ENCODE data around the gene TTC3. TPM values are rescaled to one million over a fixed set of nuclear protein-coding genes. Genes with fewer than 3 reads are reported as not detected.
"Not testable (repeated sequence)": the region's sequence is repeated elsewhere in the genome, so short reads cannot be mapped to it uniquely, and the experiment has no call there.

The TTC3 gene
- total RNA-seq, 2 experiments from 2014 or later: 63.1 to 65.6 TPM

DNA sequence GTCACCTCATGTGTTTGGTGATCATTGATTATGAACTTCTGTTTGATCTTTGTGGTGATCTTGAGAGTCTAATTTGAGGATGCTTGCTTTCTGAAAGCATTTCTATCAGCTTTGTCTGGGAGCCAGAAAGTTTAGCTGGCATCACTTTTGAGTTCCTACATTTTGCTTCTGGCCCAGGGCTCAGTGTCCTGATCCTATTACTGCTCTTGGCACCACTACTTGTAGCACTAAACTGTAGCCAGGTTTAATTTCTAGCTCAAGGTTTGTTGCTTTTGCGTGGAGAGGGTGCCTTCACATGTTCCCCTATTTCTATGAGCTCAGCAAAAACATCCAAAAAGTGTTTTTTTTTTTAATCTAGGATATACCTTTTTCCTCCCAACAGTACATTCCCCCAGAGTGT is 9.3 kb downstream of the TTC3 start:
- Mint-ChIP-seq H3K27ac (no peak overlapping the region), H3K27me3 (no peaks in the 10 kb centered on the region), H3K4me3 (no peak overlapping the region), H3K36me3 (no peaks in the 10 kb centered on the region), H3K9me3 (peaks cover 2% of the 10 kb centered on the region), H3K4me1 (ENCODE audit: low read depth) (peaks cover 31% of the 10 kb centered on the region)
- ChIA-PET CTCF (interaction anchor here (1.0 to 1.1 kb wide), 2 partner anchors 52 to 73 kb away, joined by 3 to 4 read pairs; no protein-coding TSS in a partner anchor), POLR2A (no interaction called here)
- DNase-seq: no peak
- intact Hi-C loops (cut with micrococcal nuclease): no loop called here

DNA sequence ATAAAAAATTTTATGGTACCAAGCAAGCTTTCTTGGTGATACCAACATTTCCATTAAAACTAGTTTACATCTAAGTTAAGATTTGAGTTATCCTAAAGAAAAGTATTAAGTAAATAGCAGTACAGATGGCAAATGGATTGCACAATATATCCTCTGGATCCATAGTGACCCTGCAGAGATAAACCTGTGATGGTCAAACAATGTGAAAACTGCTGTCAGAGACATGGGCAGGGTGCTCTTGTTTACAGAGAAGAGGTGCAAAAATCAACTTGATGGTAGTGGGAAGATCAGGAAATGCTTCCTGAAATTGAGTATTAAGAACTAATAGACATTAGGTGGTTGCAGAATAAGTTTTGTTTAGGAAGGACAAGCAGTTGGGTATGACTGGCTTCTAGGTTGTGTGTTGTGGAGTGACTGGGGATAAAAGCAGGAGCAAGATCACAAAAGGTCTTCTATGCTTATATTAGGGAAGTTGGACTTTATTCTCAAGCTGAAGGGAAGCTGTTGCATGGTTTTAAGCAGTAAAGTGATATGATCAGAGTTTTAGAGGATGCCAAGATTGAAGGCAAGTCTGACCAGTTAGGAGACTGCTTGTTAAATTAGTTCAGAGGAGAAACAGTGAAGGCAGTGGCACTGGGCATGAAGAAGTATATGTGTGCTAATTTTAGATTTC is 9.9 kb downstream of the TTC3 start:
- ChIA-PET POLR2A (no interaction called here), CTCF (interaction anchor here (1.0 to 1.1 kb wide), 2 partner anchors 51 to 73 kb away, joined by 3 to 4 read pairs; no protein-coding TSS in a partner anchor)
- Mint-ChIP-seq H3K27ac (no peak overlapping the region), H3K27me3 (no peaks in the 10 kb centered on the region), H3K9me3 (peaks cover 2% of the 10 kb centered on the region), H3K4me3 (no peak overlapping the region), H3K36me3 (no peaks in the 10 kb centered on the region), H3K4me1 (ENCODE audit: low read depth) (peaks cover 25% of the 10 kb centered on the region)
- intact Hi-C loops (cut with micrococcal nuclease): no loop called here
- DNase-seq: no peak

DNA sequence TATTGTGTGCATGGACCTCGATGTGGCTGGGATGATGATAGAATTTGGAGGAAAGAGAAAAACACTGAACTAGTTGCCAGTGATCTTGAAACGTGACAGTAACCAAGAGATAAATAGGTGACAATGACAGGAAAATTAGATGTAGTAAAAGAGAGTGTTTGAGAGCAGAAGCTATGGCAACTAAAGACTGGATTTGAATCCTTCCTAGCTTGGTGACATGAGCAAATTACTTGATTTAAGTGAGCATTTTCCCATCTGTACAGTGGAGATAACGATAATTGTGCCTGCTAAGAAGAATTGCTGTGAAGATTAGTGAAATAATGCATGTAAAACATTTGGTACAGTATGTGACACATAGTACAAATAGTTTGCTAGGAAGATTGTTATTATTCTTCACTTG is 12.7 kb downstream of the TTC3 start:
- CTCF ChIA-PET: no interaction called here
- no peak overlapping the region for H3K4me3 Mint-ChIP-seq
- intact Hi-C loops (cut with micrococcal nuclease): no loop called here

DNA sequence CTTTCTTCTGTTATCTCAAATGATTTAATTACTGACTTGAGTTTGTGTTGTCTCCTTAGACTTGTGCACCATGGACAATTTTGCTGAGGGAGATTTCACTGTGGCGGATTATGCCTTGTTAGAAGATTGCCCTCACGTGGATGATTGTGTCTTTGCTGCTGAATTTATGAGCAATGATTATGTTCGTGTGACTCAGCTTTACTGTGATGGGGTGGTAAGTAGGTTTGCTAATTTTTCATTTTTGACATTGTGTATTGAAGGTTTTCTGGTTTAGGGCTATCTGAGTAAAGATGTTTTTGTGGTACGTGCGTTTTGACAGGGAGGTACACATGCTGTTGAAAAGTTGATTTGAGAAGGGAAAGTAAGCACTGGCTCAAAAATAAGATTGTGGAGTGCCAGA is 14.1 kb downstream of the TTC3 start:
- H3K4me1 Mint-ChIP-seq (ENCODE audit: low read depth): peaks cover 15% of the 10 kb centered on the region
- ChIA-PET CTCF (interaction anchor here (0.8 kb wide), 1 partner anchor 110 kb away, joined by 3 read pairs; no protein-coding TSS in a partner anchor), POLR2A (no interaction called here)
- no peaks in the 10 kb centered on the region for H3K9me3 Mint-ChIP-seq
- H3K27me3 Mint-ChIP-seq: no peaks in the 10 kb centered on the region
- peaks cover 11% of the 10 kb centered on the region for H3K36me3 Mint-ChIP-seq
- DNase-seq: no peak
- intact Hi-C loops (cut with micrococcal nuclease): no loop called here
- H3K27ac Mint-ChIP-seq: no peak overlapping the region
- H3K4me3 Mint-ChIP-seq: no peak overlapping the region

More for the DNA sequence above, 12.7 kb downstream of the TTC3 start:
- Mint-ChIP-seq H3K4me1 (ENCODE audit: low read depth) (peaks cover 18% of the 10 kb centered on the region), H3K27me3 (no peaks in the 10 kb centered on the region), H3K9me3 (no peaks in the 10 kb centered on the region), H3K27ac (no peak overlapping the region), H3K36me3 (peaks cover 7% of the 10 kb centered on the region)
- POLR2A ChIA-PET: no interaction called here
- no peak for DNase-seq

DNA sequence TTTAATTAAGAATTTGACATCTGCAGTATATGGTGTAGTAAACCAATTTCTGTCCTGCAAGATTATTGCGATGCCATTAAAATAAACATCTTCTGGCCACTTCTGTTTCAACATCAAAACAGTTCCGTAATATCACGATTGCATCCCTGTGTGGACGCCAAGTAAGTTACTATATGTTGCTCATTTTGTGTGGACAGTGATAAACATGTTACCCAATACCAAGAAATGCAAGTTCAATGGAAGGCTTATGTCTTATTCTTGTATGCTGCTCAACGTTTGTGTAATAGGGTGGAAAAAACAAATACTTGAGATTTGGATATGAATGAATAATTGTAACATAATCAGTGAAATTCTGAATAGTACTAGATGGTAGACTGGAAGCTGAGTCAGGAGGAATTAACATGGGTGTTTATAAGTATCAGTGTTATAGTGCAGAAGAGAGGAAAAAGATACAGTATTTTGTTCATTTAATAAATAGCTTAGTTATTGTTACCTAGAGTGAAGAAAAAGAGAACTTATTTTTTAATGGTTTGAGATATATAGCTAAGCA is 15.2 kb downstream of the TTC3 start:
- Mint-ChIP-seq H3K4me1 (ENCODE audit: low read depth) (peaks cover 9% of the 10 kb centered on the region), H3K27ac (no peak overlapping the region), H3K27me3 (no peaks in the 10 kb centered on the region), H3K36me3 (peaks cover 16% of the 10 kb centered on the region), H3K4me3 (no peak overlapping the region), H3K9me3 (no peaks in the 10 kb centered on the region)
- DNase-seq: no peak
- CTCF ChIA-PET: no interaction called here
- POLR2A ChIA-PET: no interaction called here
- intact Hi-C loops (cut with micrococcal nuclease): no loop called here

DNA sequence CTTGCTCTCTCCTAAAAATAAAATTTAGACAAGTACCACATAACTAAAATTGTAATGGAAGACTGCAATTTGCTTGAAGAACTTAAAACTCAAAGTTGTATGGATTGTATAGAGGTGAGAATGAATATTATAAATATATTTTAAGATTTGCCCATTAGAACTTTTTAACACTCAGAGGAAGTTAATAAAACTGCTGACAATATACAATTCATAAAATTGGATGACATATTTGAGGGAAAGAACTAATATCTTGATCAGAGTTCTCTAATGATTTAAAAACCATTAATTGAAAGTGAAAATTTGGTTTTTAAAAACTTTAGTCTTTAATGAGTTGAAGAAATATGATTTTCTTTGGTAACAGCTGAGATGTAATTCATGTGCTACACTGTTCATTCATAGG is 20.9 kb downstream of the TTC3 start:
- Mint-ChIP-seq H3K27me3 (no peaks in the 10 kb centered on the region), H3K4me1 (ENCODE audit: low read depth) (no peaks in the 10 kb centered on the region), H3K36me3 (peaks cover 32% of the 10 kb centered on the region), H3K9me3 (no peaks in the 10 kb centered on the region), H3K27ac (no peak overlapping the region), H3K4me3 (no peak overlapping the region)
- CTCF ChIA-PET: no interaction called here
- POLR2A ChIA-PET: no interaction called here
- no peak for DNase-seq
- intact Hi-C loops (cut with micrococcal nuclease): no loop called here

DNA sequence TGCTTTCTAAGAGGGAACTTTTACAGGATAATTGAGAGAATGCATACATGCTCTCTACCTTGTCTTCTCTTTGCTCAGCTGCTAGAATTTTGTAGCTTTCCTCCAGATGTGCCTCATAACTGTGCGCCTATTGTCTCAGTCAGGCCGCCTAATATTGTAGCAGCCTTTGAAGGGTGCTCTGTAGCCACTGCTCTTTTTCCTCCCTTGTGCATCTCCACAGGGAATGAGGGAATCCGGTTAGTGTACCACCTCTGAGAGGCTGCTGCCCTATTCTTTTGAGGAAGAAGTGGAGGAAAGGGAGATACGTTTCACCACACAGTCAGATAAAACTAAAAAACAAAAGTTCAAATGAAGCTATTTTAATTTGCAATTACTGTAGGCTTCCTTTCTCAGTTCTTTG is 22.8 kb downstream of the TTC3 start:
- ChIA-PET CTCF (no interaction called here), POLR2A (no interaction called here)
- intact Hi-C loops (cut with micrococcal nuclease): no loop called here
- Mint-ChIP-seq H3K4me3 (no peak overlapping the region), H3K9me3 (no peaks in the 10 kb centered on the region), H3K4me1 (ENCODE audit: low read depth) (no peaks in the 10 kb centered on the region), H3K27me3 (no peaks in the 10 kb centered on the region), H3K27ac (no peak overlapping the region), H3K36me3 (peaks cover 36% of the 10 kb centered on the region)
- no peak for DNase-seq

DNA sequence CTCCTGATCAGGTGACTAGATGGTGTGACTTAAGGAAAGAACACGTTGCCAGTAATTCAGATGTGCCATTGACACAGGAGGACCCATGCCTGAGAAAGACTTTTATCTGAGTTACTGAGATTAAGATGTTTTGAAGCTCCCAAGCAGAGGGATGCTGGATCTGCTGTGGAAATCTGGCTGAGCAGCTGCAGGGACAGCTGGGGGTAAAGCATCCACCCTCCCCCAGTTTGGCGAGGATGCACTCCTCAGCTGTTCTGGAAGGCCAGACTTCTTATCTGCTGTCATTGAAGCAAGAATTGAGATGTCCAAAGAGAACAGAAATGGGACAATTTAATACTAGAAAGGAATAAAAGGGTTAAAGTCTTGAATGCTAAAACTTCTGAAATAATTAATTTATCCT is 25.7 kb downstream of the TTC3 start:
- H3K9me3 Mint-ChIP-seq: no peaks in the 10 kb centered on the region
- DNase-seq: no peak
- no peaks in the 10 kb centered on the region for H3K4me1 Mint-ChIP-seq (ENCODE audit: low read depth)
- no peak overlapping the region for H3K27ac Mint-ChIP-seq
- peaks cover 27% of the 10 kb centered on the region for H3K36me3 Mint-ChIP-seq
- ChIA-PET CTCF (interaction anchor here (0.6 kb wide), 1 partner anchor 9 kb away, joined by 3 read pairs; no protein-coding TSS in a partner anchor), POLR2A (no interaction called here)
- no peak overlapping the region for H3K4me3 Mint-ChIP-seq
- no peaks in the 10 kb centered on the region for H3K27me3 Mint-ChIP-seq
- intact Hi-C loops (cut with micrococcal nuclease): no loop called here

DNA sequence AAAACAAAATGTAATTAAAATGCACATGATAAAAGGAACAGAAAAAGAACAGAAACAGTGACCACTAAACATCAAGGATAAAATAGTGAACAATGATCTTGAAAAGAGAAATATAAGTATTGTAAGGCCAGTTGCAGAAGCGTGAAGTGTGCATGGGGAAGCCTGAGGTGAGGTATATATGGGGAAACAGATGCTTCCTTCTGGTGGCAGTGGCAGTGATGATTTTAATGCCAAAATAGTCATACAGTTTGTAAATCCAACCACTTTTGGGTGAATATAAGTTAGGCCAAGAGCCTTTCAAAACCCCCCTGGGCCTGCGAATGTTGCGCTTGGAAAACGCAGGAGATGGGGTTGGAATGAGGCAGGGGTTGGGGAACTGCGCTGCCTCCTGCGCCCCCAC is 27.3 kb downstream of the TTC3 start:
- ChIA-PET POLR2A (no interaction called here), CTCF (no interaction called here)
- Mint-ChIP-seq H3K27ac (no peak overlapping the region), H3K4me3 (no peak overlapping the region), H3K4me1 (ENCODE audit: low read depth) (no peaks in the 10 kb centered on the region), H3K36me3 (peaks cover 27% of the 10 kb centered on the region), H3K27me3 (no peaks in the 10 kb centered on the region), H3K9me3 (no peaks in the 10 kb centered on the region)
- intact Hi-C loops (cut with micrococcal nuclease): no loop called here
- no peak for DNase-seq

DNA sequence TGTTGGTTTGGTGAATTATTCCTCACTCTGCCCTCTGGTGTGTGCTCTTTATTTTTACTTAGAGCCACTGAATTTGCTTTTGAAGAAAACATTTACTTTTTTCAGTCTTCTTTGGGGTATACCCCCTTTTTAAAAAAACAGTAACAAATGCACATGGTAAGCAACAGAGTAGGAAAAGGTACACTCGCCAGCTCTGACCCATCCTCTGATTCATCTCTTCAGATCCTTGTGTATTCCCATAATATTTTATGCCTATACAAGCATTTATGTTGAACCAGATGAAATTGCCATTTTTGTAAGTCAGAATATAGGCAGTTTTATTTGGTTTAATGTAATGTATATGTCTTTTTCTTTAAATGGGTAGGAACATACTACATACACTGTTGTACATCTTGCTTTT is 28.3 kb downstream of the TTC3 start:
- CTCF ChIA-PET: no interaction called here
- no peaks in the 10 kb centered on the region for H3K27me3 Mint-ChIP-seq
- intact Hi-C loops (cut with micrococcal nuclease): no loop called here
- H3K9me3 Mint-ChIP-seq: no peaks in the 10 kb centered on the region
- POLR2A ChIA-PET: no interaction called here
- no peak overlapping the region for H3K27ac Mint-ChIP-seq
- H3K36me3 Mint-ChIP-seq: peaks cover 26% of the 10 kb centered on the region
- H3K4me1 Mint-ChIP-seq (ENCODE audit: low read depth): no peaks in the 10 kb centered on the region
- no peak for DNase-seq
- H3K4me3 Mint-ChIP-seq: no peak overlapping the region

DNA sequence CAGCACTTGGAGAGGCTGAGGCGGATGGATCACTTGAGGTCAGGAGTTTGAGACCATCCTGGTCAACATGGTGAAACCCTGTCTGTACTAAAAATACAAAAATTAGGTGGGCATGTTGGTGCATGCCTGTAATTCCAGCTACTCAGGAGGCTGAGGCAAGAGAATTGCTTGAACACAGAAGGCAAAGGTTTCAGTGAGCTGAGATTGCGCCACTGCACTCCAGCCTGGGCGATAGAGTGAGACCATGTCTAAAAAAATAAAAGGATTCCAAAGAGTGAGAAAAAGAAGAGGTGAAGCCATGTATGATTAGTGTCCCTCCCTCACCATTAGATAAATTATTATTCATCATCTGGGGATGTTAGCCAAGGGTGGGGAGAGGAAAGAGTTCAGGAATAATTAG is 29.7 kb downstream of the TTC3 start:
- POLR2A ChIA-PET; H3K4me3 Mint-ChIP-seq; H3K9me3 Mint-ChIP-seq; H3K27me3 Mint-ChIP-seq; CTCF ChIA-PET; DNase-seq; intact Hi-C loops (cut with micrococcal nuclease); H3K4me1 Mint-ChIP-seq (ENCODE audit: low read depth); H3K27ac Mint-ChIP-seq: not testable (repeated sequence)
- H3K36me3 Mint-ChIP-seq: peaks cover 20% of the 10 kb centered on the region

DNA sequence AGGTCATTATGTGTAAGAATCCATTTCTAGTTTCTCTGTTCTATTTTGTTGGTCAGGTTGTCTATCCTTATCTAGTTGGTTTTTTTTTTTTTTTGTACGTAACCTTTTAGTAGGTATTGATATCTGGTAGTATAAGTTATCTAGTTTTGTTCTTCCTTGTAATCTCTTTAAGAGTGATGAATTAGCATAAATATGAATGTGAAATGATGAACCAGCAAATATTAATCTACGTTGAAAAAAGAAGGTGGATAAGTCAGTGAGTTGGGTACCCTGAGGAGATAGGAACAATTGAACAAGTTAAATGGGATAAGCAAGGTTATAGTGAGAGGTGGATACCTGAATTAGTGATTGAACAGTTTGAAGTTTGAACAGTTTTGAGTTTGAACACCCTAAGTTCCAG is 33.9 kb downstream of the TTC3 start:
- no peak overlapping the region for H3K4me3 Mint-ChIP-seq
- H3K9me3 Mint-ChIP-seq: peaks cover 2% of the 10 kb centered on the region
- no peaks in the 10 kb centered on the region for H3K27me3 Mint-ChIP-seq
- H3K27ac Mint-ChIP-seq: no peak overlapping the region
- ChIA-PET POLR2A (no interaction called here), CTCF (no interaction called here)
- no peak for DNase-seq
- peaks cover 18% of the 10 kb centered on the region for H3K36me3 Mint-ChIP-seq
- no peaks in the 10 kb centered on the region for H3K4me1 Mint-ChIP-seq (ENCODE audit: low read depth)
- intact Hi-C loops (cut with micrococcal nuclease): no loop called here

DNA sequence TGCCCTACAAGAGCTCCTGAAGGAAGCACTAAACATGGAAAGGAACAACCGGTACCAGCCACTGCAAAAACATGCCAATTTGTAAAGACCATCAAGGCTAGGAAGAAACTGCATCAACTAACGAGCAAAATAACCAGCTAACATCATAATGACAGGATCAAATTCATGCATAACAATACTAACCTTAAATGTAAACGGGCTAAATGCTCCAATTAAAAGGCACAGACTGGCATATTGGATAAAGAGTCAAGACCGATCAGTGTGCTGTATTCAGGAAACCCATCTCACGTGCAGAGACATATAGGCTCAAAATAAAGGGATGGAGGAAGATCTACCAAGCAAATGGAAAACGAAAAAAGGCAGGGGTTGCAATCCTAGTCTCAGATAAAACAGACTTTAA is 38.0 kb downstream of the TTC3 start:
- DNase-seq; POLR2A ChIA-PET; intact Hi-C loops (cut with micrococcal nuclease); H3K9me3 Mint-ChIP-seq; CTCF ChIA-PET; H3K27me3 Mint-ChIP-seq; H3K4me3 Mint-ChIP-seq; H3K27ac Mint-ChIP-seq; H3K4me1 Mint-ChIP-seq (ENCODE audit: low read depth): not testable (repeated sequence)
- H3K36me3 Mint-ChIP-seq: peaks cover 19% of the 10 kb centered on the region
